Activated T-helper 17 cell treated with anti-CD3 and anti-CD28 coated beads, Interleukin-2, amount 50 U/mL, for 72 hours (primary cell): Measurements from ENCODE around the gene CA11. TPM values are rescaled to one million over a fixed set of nuclear protein-coding genes. Genes with fewer than 3 reads are reported as not detected.

Source experiments
- ATAC-seq: fragments of 150-1000 bp; cut with Tn5 transposase; replicated peaks from 2 replicates; pipeline ENCODE4 v1.10.0; 2021; ENCODE audit warnings: mild to moderate bottlenecking, moderate library complexity
- H3K27ac Mint-ChIP-seq: one replicate; pipeline ENCODE4 v1.8.0; 2022; ENCODE audit warnings: mixed read lengths
- H3K27me3 Mint-ChIP-seq: one replicate; pipeline ENCODE4 v1.8.0; 2022; ENCODE audit warnings: mixed read lengths
- H3K36me3 Mint-ChIP-seq: one replicate; pipeline ENCODE4 v1.8.0; 2022; ENCODE audit warnings: low read depth, mild to moderate bottlenecking, mixed read lengths
- H3K4me1 Mint-ChIP-seq: one replicate; pipeline ENCODE4 v1.8.0; 2022; ENCODE audit warnings: mixed read lengths
- H3K4me3 Mint-ChIP-seq: one replicate; pipeline ENCODE4 v1.8.0; 2022; ENCODE audit warnings: mild to moderate bottlenecking, mixed read lengths
- H3K9me3 Mint-ChIP-seq: one replicate; pipeline ENCODE4 v1.8.0; 2022; ENCODE audit warnings: mixed read lengths
- total RNA-seq, 2 donors: library from RNA; stranded (reverse); gene quantifications; one replicate each; pipeline ENCODE4 v1.2.3, GENCODE V29; 2022

CA11 gene
- total RNA-seq, 2 donors from 2014 or later = 6.1 to 16.4 TPM

- Mint-ChIP-seq H3K27ac (peak overlapping the region; percentile 80), H3K9me3 (no peaks in the 10 kb centered on the region), H3K4me1 (peaks cover 10% of the 10 kb centered on the region), H3K27me3 (no peaks in the 10 kb centered on the region), H3K4me3 (peak overlapping the region; percentile 81), H3K36me3 (peaks cover 24% of the 10 kb centered on the region)
- no peak for ATAC-seq
Measured at GRCh38 chr19:48595833-48596232, 50.2 kb downstream of the CA11 start.

GRCh38 chr19:48595171-48595570 is 50.8 kb downstream of the CA11 start:
- ATAC-seq = no peak
- H3K9me3 Mint-ChIP-seq = no peaks in the 10 kb centered on the region
- H3K4me3 Mint-ChIP-seq = peak overlapping the region; percentile 81
- no peaks in the 10 kb centered on the region for H3K27me3 Mint-ChIP-seq
- H3K36me3 Mint-ChIP-seq = peaks cover 24% of the 10 kb centered on the region
- peaks cover 10% of the 10 kb centered on the region for H3K4me1 Mint-ChIP-seq
- H3K27ac Mint-ChIP-seq = peak overlapping the region; percentile 72

GRCh38 chr19:48591021-48591420 is 55.0 kb downstream of the CA11 start:
- Mint-ChIP-seq H3K27me3 (no peaks in the 10 kb centered on the region), H3K9me3 (no peaks in the 10 kb centered on the region), H3K4me3 (no peak overlapping the region), H3K4me1 (peaks cover 20% of the 10 kb centered on the region), H3K27ac (no peak overlapping the region), H3K36me3 (peaks cover 38% of the 10 kb centered on the region)
- ATAC-seq = no peak

- H3K36me3 Mint-ChIP-seq = peaks cover 31% of the 10 kb centered on the region
- peaks cover 20% of the 10 kb centered on the region for H3K4me1 Mint-ChIP-seq
- H3K27ac Mint-ChIP-seq = peak overlapping the region; percentile 32
- no peaks in the 10 kb centered on the region for H3K9me3 Mint-ChIP-seq
- no peaks in the 10 kb centered on the region for H3K27me3 Mint-ChIP-seq
- ATAC-seq = peak; percentile 88
- H3K4me3 Mint-ChIP-seq = peak overlapping the region; percentile 80
Measured at GRCh38 chr19:48588670-48589401, 57.2 kb downstream of the CA11 start.

Other genes starting within 250 kb of the CA11 start
- gene GRWD1, start 200.2 kb downstream of the CA11 start, total RNA-seq = 10 to 100 TPM; 34.9 to 72.9 TPM
- 1 to 10 TPM; 1.7 to 2.1 TPM for gene KCNJ14, start 190.6 kb downstream of the CA11 start, total RNA-seq
- gene CYTH2, start 176.8 kb downstream of the CA11 start, total RNA-seq = 10 to 100 TPM; 30.6 to 35.4 TPM
- gene LMTK3, start 134.4 kb downstream of the CA11 start, total RNA-seq = 1 to 10 TPM; 3.8 to 5.9 TPM
- not detected for gene SULT2B1, start 94.0 kb downstream of the CA11 start, total RNA-seq
- not detected for gene SPACA4, start 39.4 kb downstream of the CA11 start, total RNA-seq
- gene FAM83E, start 31.1 kb downstream of the CA11 start, total RNA-seq = 1 to 10 TPM; 4.6 to 8.6 TPM
- gene RPL18, start 27.0 kb downstream of the CA11 start, total RNA-seq = 1,000 to 10,000 TPM; 1,785 to 2,369 TPM
- gene SPHK2, start 26.7 kb downstream of the CA11 start, total RNA-seq = 10 to 100 TPM; 31.3 to 49.3 TPM
- 1 to 10 TPM; 5.3 to 9.3 TPM for gene DBP, start 8.8 kb downstream of the CA11 start, total RNA-seq
- 1 to 10 TPM in 1 of 2 donors, under 1 TPM in 1; 0.65 to 2.9 TPM for gene NTN5, start 26.8 kb upstream of the CA11 start, total RNA-seq
- gene FUT2, start 49.8 kb upstream of the CA11 start, total RNA-seq = not detected
- 1 to 10 TPM; 1.1 to 1.7 TPM for gene MAMSTR, start 73.5 kb upstream of the CA11 start, total RNA-seq
- under 1 TPM; 0.19 to 0.67 TPM for gene RASIP1, start 94.4 kb upstream of the CA11 start, total RNA-seq
- not detected for gene IZUMO1, start 100.7 kb upstream of the CA11 start, total RNA-seq
- under 1 TPM; 0.30 to 0.40 TPM for gene FUT1, start 106.5 kb upstream of the CA11 start, total RNA-seq
- not detected for gene FGF21, start 109.3 kb upstream of the CA11 start, total RNA-seq
- 10 to 100 TPM; 39.7 to 54.3 TPM for gene BCAT2, start 164.8 kb upstream of the CA11 start, total RNA-seq
- 1 to 10 TPM in 1 of 2 donors, not detected in 1; 1.6 TPM for gene HSD17B14, start 190.3 kb upstream of the CA11 start, total RNA-seq
- 10 to 100 TPM in 1 of 2 donors, 1 to 10 TPM in 1; 6.5 to 17.6 TPM for gene PLEKHA4, start 222.4 kb upstream of the CA11 start, total RNA-seq
- gene PPP1R15A, start 226.2 kb upstream of the CA11 start, total RNA-seq = 100 to 1,000 TPM in 1 of 2 donors, 10 to 100 TPM in 1; 75.1 to 129 TPM